Activated CD8-positive, alpha-beta T cell treated with anti-CD3 and anti-CD28 coated beads, Interleukin-2, amount 10 ng/mL, durations not matched to agents 7 days and 5 days (primary cell): ENCODE results near the gene RAI14. TPM values are rescaled to one million over a fixed set of nuclear protein-coding genes. Genes with fewer than 3 reads are reported as not detected.

Experiments used
- ATAC-seq: fragments of 150-1000 bp; cut with Tn5 transposase; one replicate; pipeline ENCODE4 v1.10.0; 2021; ENCODE audit warnings: moderate library complexity
- CTCF ChIA-PET: fragments of 350-600 bp; sonication (Branson Sonifier 250); formaldehyde crosslinking; loops from one replicate; lab custom pipeline; 2021; ENCODE audit warnings: antibody characterized with exemption; lab: Charles Lee
- POLR2A ChIA-PET: fragments of 350-600 bp; sonication (Branson Sonifier 250); formaldehyde crosslinking; loops from one replicate; lab custom pipeline; 2021; ENCODE audit warnings: antibody characterized with exemption; lab: Charles Lee
- DNase-seq: peaks from one replicate; pipeline ENCODE4 v3.0.0-alpha.2; 2020
- H3K27ac Mint-ChIP-seq: one replicate; pipeline ENCODE4 v1.8.0; 2021; ENCODE audit warnings: mild to moderate bottlenecking, mixed read lengths
- H3K27me3 Mint-ChIP-seq: one replicate; pipeline ENCODE4 v1.8.0; 2021; ENCODE audit warnings: low read depth, mixed read lengths
- H3K36me3 Mint-ChIP-seq: one replicate; pipeline ENCODE4 v1.8.0; 2021; ENCODE audit warnings: low read depth, mixed read lengths
- H3K4me1 Mint-ChIP-seq: one replicate; pipeline ENCODE4 v1.8.0; 2021; ENCODE audit warnings: low read depth, mixed read lengths
- H3K4me3 Mint-ChIP-seq: one replicate; pipeline ENCODE4 v1.8.0; 2021; ENCODE audit warnings: mild to moderate bottlenecking, mixed read lengths
- H3K9me3 Mint-ChIP-seq: one replicate; pipeline ENCODE4 v1.8.0; 2022; ENCODE audit warnings: mixed read lengths; ENCODE audit not compliant: insufficient read depth
- total RNA-seq, 2 experiments: library from RNA; stranded (reverse); gene quantifications; one replicate each; pipeline ENCODE4 v1.2.3, GENCODE V29; 2021

The RAI14 gene
- total RNA-seq, 2 experiments from 2014 or later, result not detected

DNA sequence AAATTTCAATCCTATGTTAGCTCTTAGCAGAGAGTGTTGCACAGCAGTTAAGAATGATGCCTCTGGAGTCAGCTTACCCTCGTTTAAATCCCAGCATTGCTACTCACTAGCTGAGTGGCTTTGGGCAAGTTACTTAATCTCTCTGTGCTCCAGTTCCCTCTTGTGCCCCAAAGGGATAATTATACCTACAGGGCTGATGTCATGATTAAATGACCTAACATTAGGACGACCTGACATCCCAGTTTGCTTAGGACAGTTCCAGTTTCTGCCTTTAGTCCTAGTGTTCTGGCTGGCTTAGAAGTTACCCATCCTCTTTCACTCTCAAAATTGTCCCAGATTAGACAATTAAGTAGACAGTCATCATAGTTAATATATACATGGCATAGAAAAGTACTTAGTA, 4.3 kb upstream of the RAI14 start:
- H3K27ac Mint-ChIP-seq, result no peak overlapping the region
- H3K9me3 Mint-ChIP-seq, result no peaks in the 10 kb centered on the region
- peaks cover 37% of the 10 kb centered on the region for H3K27me3 Mint-ChIP-seq
- POLR2A ChIA-PET, result no interaction called here
- H3K36me3 Mint-ChIP-seq, result no peaks in the 10 kb centered on the region
- H3K4me1 Mint-ChIP-seq, result peaks cover 8% of the 10 kb centered on the region
- H3K4me3 Mint-ChIP-seq, result no peak overlapping the region
- DNase-seq, result no peak
- CTCF ChIA-PET, result no interaction called here
- ATAC-seq, result no peak

DNA sequence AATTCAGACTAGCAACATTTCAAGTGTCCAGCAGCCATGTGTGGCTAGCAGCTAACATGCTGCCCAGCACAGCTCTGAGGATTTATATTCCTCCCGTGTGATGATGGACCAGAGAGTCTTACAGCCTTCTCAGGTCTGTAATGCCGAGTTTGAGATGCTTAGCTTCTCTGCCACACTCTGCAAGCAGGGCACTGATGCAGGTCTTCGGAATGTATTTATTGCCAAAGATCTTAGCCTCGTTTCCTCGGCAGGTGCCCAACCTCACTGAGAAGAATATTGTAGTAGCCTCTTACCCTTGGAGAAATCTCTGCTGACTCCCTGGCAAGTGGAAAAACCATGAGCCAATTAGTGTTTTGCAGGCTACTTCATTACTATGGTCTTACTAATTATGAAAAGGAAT, 3.7 kb upstream of the RAI14 start:
- Mint-ChIP-seq H3K36me3 (no peaks in the 10 kb centered on the region), H3K27me3 (peaks cover 39% of the 10 kb centered on the region), H3K4me1 (peaks cover 9% of the 10 kb centered on the region), H3K9me3 (no peaks in the 10 kb centered on the region), H3K27ac (no peak overlapping the region), H3K4me3 (no peak overlapping the region)
- CTCF ChIA-PET, result no interaction called here
- POLR2A ChIA-PET, result no interaction called here
- ATAC-seq (no peak), DNase-seq (no peak)

DNA sequence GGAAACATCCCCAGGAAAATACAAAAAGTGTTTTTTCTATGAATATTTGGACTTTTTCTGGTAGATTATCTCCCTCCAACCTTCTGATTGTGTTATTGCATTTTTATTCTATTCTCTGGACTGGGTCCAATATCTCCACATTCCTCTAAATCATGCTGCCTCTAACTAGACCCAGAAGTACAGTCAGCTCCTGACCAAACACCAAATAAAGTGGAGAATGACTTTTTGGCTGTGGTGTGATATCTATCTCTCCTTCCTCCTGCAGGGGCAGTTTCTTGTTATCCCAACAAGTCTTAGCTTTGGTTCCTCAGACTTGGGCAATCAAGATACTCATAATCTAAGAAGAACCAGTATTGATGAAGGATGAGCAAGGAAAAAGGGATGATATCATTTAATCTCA, 3.2 kb upstream of the RAI14 start:
- H3K9me3 Mint-ChIP-seq, result no peaks in the 10 kb centered on the region
- no peaks in the 10 kb centered on the region for H3K36me3 Mint-ChIP-seq
- CTCF ChIA-PET, result no interaction called here
- H3K4me3 Mint-ChIP-seq, result no peak overlapping the region
- no peak for ATAC-seq
- H3K27ac Mint-ChIP-seq, result no peak overlapping the region
- POLR2A ChIA-PET, result no interaction called here
- peaks cover 43% of the 10 kb centered on the region for H3K27me3 Mint-ChIP-seq
- H3K4me1 Mint-ChIP-seq, result peaks cover 13% of the 10 kb centered on the region
- no peak for DNase-seq

DNA sequence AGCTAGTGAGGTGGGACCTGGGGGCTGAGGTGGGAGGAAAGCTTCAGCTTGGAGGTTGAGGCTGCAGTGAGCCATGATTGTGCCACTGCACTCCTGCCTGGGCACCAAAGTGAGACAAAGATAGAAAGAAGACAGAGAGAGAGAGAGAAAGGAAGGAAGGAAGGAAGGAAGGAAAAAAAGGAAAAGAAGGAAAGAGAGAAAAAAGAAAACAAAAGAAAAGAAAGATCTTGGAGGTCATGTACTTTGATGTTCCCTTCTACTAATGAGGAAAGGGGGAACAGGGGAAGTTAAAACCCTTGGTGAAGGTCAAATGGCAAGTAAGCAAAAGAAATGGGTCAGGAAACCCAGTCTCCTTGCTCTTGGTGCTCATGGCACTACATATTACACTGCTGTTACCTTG, 2.4 kb upstream of the RAI14 start:
- Mint-ChIP-seq H3K36me3 (no peaks in the 10 kb centered on the region), H3K9me3 (no peaks in the 10 kb centered on the region), H3K4me3 (no peak overlapping the region), H3K27me3 (peaks cover 47% of the 10 kb centered on the region), H3K27ac (no peak overlapping the region), H3K4me1 (peaks cover 13% of the 10 kb centered on the region)
- ATAC-seq (no peak), DNase-seq (no peak)
- CTCF ChIA-PET, result no interaction called here
- POLR2A ChIA-PET, result no interaction called here

DNA sequence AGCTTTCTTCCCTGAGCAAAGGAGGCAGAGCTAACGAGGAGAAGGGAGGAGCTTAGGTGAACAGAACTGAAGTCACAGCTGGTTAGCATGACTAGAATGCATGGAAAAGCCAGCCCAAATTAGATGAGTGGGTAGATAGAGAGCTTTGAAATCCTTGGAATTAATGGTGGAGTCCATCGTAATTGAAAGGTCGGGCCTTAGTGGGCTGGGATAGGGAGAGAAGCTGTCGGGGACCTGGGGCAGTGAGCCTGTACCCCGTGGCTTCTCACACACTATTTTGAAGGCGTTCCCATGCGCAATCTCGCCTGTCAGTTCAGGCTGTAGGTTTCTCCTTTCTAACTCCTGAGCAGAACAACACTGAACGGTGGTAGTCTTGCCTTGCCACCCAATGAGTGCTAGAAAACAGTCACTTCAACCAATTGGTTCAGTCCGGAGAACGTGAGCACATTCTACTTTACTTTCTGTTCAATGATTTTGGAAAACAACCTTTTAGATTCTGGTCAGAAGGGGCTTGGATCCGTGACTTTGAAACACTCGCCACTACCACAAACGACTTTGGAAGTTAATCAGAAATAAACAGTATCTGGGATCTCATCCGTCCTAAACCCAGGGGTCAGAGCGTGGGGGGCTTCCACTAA, 655 bp upstream of the RAI14 start:
- peak; percentile 34 for ATAC-seq
- H3K27ac Mint-ChIP-seq, result no peak overlapping the region
- H3K4me3 Mint-ChIP-seq, result peak overlapping the region; percentile 54
- ChIA-PET CTCF (no interaction called here), POLR2A (no interaction called here)
- DNase-seq, result no peak
- peaks cover 49% of the 10 kb centered on the region for H3K27me3 Mint-ChIP-seq
- no peaks in the 10 kb centered on the region for H3K36me3 Mint-ChIP-seq
- no peaks in the 10 kb centered on the region for H3K9me3 Mint-ChIP-seq
- H3K4me1 Mint-ChIP-seq, result peaks cover 13% of the 10 kb centered on the region

DNA sequence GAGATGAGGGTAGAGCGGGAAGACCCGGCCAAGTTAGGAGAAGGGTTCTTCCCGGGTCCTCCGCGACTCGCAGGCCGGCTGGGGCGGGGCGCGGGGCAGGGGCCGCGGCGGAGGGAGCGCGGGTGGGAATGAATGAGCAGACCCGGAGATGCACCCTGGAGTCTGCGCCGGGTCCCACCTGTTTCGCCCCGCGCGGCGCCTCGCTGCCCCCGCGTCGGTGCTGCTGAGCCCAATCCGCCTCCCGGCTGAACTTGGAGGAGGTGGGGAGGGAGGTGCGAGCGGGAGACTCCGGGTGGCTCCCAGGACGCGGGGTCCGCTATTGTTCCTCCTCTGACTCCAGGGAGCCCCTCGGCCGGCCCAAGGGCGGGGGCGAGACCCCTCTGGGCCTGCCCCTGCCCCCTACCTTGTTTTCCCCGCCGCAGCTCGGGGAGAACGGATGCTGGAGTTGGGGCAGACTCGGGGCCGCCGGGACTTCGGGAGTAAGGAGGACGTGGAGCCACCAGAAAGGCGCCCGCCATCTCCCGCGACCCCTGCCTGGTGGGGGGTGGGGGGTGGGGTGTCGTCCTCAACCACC, 659 bp downstream of the RAI14 start:
- no peak for DNase-seq
- Mint-ChIP-seq H3K4me1 (peaks cover 13% of the 10 kb centered on the region), H3K27me3 (peaks cover 48% of the 10 kb centered on the region), H3K4me3 (peak overlapping the region; percentile 15), H3K36me3 (no peaks in the 10 kb centered on the region), H3K9me3 (no peaks in the 10 kb centered on the region), H3K27ac (no peak overlapping the region)
- ChIA-PET POLR2A (no interaction called here), CTCF (no interaction called here)
- ATAC-seq, result peak; percentile 60

DNA sequence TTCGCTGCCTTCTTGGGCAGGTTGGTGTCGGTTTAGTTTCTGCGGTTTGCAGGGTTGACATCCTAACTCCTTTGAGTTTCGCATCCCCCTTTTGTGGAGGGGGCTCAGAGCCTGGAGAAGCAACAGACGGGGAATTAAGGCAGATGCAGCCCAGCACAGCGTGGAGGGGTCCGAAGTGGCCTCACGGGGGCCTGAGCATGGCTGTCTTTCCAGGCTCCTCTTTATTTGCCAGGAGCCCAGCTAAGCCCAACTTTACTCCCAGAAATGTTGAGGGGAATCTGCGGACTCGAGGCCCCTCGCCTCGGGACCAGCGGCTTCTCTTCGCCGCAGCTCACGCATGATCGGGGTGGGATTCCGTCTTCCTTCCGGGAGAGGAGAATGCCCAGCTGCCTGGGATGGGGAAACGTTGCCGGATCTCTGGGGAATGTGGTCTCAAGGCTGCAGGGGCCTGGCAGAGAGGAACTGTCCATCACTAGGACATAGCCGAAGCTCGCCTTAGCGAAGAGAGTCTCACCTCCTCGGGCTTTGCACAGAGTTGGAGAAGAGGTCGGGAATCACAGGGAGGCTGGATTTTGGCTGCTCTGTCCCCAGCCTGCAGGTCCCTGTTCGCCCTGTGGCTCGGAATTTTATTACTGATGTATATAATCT, 1.3 kb downstream of the RAI14 start:
- peak overlapping the region; percentile 42 for H3K4me3 Mint-ChIP-seq
- no peak overlapping the region for H3K27ac Mint-ChIP-seq
- no peaks in the 10 kb centered on the region for H3K36me3 Mint-ChIP-seq
- DNase-seq, result no peak
- no peak for ATAC-seq
- no peaks in the 10 kb centered on the region for H3K9me3 Mint-ChIP-seq
- H3K4me1 Mint-ChIP-seq, result peaks cover 13% of the 10 kb centered on the region
- ChIA-PET POLR2A (no interaction called here), CTCF (no interaction called here)
- H3K27me3 Mint-ChIP-seq, result peaks cover 46% of the 10 kb centered on the region

DNA sequence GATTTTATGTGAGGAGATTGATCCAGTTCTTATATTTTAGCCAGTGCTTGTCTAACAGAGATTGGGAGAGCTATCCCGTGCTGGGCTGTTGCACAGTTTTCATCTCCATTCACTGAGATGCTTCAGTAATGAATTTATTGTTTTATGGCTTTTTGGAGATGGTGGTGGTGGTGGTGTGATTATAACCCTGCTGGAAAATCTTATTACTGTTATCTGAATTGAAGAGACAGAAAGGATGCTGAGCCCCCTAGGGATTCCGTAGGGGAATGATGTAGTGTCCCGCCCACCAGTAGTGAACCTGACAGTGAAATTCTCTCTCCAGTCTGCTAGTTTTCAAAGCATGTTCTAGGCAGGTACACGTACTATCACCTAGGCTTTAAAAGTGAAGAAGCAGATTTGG, 1.9 kb downstream of the RAI14 start:
- ChIA-PET POLR2A (no interaction called here), CTCF (no interaction called here)
- DNase-seq, result no peak
- Mint-ChIP-seq H3K27ac (no peak overlapping the region), H3K4me1 (peaks cover 13% of the 10 kb centered on the region), H3K27me3 (peaks cover 43% of the 10 kb centered on the region), H3K9me3 (no peaks in the 10 kb centered on the region), H3K4me3 (no peak overlapping the region), H3K36me3 (no peaks in the 10 kb centered on the region)
- no peak for ATAC-seq

DNA sequence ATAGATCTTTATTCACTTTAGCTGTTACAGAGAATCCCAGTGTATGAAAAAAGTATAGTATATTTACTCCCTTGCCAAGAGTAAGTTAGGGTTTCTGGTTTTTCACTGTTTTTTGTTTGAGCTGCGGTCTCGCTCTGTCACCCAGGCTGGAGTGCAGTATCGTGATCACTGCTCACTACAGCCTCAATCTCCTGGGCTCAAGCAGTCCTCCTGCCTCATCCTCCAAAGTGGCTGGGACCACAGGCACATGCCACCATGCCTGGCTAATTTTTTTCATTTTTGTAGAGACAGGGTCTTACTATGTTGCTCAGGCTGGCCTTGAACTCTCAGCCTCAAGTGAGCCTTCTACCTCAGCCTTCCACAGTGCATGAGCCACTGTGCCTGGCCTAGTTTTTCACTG, 3.0 kb downstream of the RAI14 start:
- DNase-seq, result no peak
- ChIA-PET POLR2A (no interaction called here), CTCF (no interaction called here)
- Mint-ChIP-seq H3K4me1 (peaks cover 13% of the 10 kb centered on the region), H3K36me3 (no peaks in the 10 kb centered on the region), H3K4me3 (no peak overlapping the region), H3K9me3 (no peaks in the 10 kb centered on the region), H3K27ac (no peak overlapping the region), H3K27me3 (peaks cover 36% of the 10 kb centered on the region)
- no peak for ATAC-seq

DNA sequence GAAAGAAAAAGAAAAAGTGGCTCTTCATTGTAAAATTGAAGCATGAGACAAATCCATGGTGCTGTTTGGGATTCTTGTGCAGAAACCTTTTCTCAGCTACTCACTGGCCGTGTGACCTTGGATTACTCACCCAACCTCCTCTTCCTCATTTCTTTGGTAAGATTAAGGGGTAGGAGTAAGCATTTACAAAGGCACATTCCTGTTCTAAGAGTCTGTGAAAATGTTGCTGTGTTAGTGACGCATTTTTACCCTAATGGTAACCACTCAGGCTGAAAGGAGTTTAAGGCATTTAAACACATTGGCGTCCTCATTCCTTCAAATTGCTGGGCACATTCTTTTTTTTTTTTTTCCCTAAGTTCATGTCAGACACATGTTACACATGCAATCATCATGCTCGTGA, 4.3 kb downstream of the RAI14 start:
- DNase-seq, result no peak
- Mint-ChIP-seq H3K9me3 (no peaks in the 10 kb centered on the region), H3K27ac (no peak overlapping the region), H3K27me3 (peaks cover 23% of the 10 kb centered on the region), H3K36me3 (no peaks in the 10 kb centered on the region), H3K4me3 (no peak overlapping the region), H3K4me1 (peaks cover 9% of the 10 kb centered on the region)
- ATAC-seq, result no peak
- CTCF ChIA-PET, result no interaction called here
- POLR2A ChIA-PET, result no interaction called here

DNA sequence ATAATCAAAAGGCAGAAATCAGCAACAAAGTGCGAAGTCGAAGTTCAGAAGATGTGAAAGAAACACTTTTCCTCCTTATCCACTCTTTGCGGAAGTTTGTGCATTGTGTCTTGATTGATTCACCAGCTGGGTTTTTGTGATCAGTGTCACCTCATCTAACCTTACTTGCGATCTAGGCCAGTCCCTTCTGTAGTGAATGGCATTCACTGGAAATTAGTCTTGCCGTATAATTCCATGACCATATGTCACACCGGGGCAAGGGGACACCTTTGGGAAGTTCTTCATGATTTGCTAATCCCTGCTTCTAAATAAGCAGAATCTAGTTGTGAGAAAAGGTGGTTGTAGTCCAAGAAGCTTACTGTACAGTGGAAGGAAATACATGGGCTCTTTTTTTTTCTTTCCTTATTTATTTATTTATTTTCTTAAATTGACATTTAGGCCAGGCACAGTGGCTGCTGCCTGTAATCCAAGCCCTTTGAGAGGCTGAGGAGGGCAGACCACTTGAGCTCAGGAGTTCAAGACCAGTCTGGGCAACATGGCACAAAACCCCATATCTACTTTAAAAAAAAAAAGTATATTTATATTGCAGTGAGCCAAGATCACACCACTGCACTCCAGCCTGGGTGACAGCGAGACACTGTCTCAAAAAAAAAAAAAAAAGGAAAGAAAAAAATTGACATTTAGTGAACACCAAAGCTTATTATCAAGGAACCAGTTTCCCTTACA, 7.8 kb downstream of the RAI14 start:
- no peaks in the 10 kb centered on the region for H3K9me3 Mint-ChIP-seq
- H3K4me1 Mint-ChIP-seq, result no peaks in the 10 kb centered on the region
- DNase-seq (no peak), ATAC-seq (no peak)
- no peak overlapping the region for H3K4me3 Mint-ChIP-seq
- POLR2A ChIA-PET, result no interaction called here
- no peak overlapping the region for H3K27ac Mint-ChIP-seq
- CTCF ChIA-PET, result no interaction called here
- peaks cover 7% of the 10 kb centered on the region for H3K27me3 Mint-ChIP-seq
- H3K36me3 Mint-ChIP-seq, result no peaks in the 10 kb centered on the region

DNA sequence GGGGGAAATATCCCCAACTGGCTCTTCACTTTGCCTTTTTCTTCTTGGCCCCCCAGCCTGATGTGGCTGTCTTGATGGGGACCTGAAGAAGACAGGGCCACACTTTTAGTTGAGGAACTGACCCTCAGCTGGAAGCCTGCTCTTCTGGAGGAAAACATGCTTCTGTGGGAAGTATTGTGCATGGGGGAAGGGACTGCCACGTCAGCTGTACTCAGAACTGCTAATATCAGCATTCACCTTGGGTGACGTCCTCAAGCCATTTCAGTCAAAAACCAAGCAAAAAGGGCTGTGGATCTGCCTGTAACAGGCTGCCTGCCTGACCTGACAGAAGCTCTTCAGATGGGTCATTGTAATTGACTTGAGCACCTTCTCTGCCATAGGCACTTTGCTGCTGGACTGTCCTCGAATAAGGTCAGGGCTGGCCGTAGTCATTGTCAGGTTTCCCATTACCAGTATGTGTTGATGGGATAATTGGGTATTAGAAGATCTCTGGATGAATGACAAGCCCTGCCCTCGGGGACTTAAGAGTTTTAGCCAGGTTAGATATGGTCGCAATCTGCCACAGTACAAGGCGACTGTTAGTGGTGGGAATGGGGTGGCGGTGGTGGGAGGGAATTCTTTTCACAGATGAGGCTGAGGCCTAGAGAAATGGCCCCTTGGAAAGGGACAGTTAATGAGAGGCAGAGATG, 10.4 kb downstream of the RAI14 start:
- ATAC-seq (no peak), DNase-seq (no peak)
- ChIA-PET CTCF (no interaction called here), POLR2A (no interaction called here)
- H3K27ac Mint-ChIP-seq, result no peak overlapping the region
- H3K27me3 Mint-ChIP-seq, result peaks cover 4% of the 10 kb centered on the region
- no peaks in the 10 kb centered on the region for H3K36me3 Mint-ChIP-seq
- no peak overlapping the region for H3K4me3 Mint-ChIP-seq
- H3K4me1 Mint-ChIP-seq, result no peaks in the 10 kb centered on the region
- H3K9me3 Mint-ChIP-seq, result no peaks in the 10 kb centered on the region
